ENCODE results near the gene SFXN5.

The SFXN5 gene

DNA sequence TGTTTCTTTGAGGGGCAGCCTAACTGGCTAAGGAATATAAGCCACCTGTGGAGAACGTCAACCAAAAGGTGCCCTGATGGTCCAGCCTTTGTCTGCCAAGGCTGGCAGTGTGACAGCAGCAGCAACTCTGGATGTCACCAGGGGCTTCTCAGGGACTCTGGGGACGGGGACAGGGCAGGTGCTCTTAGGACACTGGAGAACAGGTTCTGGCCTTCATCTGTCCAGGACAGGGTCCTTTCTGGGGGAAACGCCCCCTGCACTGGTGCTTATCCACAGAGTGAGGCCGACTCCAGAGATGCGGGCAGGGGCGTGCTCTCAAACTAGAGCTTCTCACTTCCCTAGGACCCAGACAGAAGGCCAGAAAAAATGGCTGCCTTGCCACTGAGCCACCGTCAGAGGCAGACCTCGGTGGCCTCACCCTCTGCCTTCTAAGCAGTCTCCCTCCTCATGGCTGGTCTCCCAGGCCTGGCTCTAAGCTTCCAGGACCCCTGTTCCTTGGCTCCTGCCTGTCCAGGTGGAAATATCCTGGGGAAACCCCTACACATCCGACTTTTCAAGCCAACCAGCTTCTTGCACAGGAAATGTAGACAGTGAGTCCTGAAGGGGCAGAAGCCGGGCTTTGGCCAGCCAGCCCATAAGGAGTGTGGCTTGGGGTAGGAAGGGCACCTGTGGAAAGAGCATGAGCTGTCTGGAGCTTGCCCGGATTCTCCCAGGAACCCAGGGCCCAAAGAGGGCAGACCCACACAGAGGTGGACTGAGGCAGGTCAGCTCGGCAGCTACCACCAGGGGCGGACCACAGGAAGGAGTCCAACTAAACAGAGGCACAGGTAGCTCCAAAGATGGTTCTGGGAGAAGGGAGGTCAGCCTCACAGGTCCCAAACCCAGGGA, 11.3 kb upstream of the SFXN5 start:
- no peak for DNase-seq
- intact Hi-C loops (cut with DNase I), result loop anchor here (10.0 kb wide), 1 partner anchor 188 kb away; no protein-coding TSS in a partner anchor

DNA sequence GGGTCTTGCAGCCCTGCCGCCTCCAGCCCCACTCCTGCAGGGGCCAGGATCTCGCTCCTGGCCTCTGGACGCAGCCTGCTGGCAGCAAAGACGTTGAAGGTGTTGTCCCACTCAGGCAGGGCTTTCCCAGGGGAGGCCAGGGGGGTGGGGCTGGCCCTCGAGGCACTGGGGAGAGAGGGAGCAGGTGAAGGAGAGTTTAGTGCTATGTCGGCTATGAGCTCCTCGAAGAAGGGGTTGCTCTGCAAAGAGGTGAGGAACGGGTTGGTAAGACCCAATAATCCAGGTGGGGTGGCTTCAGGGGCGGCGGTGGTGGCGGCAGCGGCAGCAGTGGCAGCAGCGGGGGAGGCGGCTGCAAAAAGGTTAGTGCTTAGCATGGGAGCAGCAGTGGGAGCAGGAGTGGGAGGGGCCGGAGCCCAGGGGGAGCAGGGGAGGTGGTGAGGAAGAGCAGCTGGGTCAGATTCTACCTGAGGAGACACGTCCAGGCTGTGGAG, 9.7 kb upstream of the SFXN5 start:
- intact Hi-C loops (cut with DNase I), result loop anchor here (10.0 kb wide), 1 partner anchor 186 kb away; no protein-coding TSS in a partner anchor

DNA sequence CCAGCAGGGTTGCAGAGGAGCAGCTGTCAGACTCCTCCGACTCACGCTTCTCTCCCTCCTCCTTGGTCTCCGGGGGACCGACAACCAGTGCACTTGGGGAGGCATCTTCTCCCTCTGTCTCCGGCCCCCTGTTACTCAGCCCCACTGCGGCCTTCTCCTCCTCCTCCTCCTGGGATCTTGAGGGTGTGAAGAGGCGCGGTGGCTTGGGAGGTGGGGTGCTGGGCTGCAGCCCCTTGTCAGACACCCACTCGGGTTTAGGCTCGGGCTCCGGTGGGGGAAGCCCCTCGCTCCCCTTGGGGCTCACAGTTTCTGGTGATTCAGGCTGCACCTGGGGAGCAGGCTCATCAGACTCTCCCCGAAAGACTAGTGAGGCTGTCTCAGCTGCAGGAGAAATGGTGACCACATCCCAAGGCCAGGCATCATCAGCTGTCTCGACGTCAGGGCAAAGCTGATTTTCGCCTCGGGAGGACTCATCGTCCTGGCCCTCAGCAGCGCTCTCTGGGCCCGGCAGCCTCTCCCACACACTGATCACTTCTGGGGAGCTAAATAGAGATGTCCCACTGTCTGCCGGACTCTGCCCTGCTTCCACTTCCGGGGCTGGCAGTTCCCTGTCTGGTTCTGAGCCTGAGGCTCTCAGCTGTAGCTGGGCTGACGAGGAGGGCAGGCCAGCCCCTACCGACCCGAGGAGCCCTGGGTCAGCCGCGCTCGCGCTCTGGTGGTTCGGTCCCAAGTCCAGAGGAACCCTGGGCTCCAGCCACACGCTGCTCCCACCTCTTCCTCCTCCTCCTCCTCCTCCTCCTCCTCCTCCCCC, 9.0 kb upstream of the SFXN5 start:
- intact Hi-C loops (cut with DNase I), result loop anchor here (10.0 kb wide), 1 partner anchor 186 kb away; no protein-coding TSS in a partner anchor
- peak in 1 of 42 donors; percentile 46 for DNase-seq

More for the DNA sequence above, 9.7 kb upstream of the SFXN5 start:
- DNase-seq, result no peak

DNA sequence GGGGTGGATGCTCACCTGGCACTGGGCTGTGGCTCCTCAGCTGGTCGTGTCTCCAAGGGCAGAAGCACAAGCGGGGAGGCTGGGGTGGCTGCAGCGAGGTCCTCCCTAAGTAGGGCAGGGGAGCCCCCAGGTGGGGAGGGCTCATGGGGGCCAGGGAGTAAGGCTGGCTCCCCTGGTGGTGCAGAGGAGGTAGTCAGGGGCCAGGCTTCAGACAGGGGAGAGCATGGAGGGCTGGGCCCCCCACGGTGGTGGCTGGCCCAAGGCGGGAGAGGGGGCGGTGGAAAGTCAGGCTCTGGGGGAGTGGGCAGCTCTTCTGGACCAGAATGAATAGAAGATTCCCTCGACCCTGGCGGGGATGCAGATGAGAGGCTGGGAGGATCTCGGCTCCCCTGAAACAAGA, 8.1 kb upstream of the SFXN5 start:
- no peak for DNase-seq
- intact Hi-C loops (cut with DNase I), result loop anchor here (10.0 kb wide), 3 partner anchors 85 to 185 kb away; partner anchors contain the start of genes CCT7 and PRADC1

DNA sequence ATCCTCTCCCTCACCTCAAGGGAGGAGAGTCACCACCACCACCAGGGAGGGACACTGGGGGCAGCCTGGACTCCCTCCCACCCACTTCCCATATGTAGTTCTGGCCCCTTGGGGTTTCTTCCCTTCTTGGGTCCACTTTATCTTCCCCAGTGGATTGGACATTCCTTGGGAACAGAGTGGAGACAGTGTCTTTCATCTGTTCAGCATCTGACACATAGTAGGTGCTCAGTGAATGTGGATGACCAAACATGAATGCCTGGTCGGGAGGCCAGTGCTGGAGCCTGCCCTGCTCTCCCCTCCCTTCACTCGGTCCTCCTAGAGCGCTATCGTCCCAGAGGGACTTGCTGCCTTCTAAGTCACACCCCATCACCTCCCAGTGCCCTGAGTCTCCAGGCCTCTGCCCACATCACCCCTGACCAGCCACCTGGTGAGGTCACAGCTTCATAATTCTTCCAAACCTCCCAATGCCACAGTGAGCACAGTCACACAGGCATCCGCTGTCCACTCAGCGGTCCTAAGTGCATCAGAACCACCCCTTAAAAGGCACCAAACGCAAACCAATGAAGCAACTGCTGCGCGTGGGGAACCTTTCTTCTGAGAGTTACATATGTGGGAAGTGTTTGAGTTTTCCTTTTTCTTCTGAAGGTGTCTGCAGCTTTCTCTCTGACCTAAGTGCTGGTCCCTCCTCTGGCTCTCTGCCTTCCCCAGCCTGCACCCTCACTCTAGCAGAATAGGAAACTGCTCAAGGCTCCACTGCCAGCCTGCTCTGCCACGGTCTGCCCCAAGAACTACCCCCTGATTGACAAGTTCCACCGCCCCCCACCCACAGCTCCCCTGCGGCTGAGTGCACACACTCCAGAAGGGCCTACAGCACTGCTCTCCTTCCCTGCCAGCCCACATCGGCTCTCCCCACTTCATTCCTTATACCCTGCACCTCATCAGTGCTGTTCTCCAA, 7.2 kb upstream of the SFXN5 start:
- intact Hi-C loops (cut with DNase I), result loop anchor here (10.0 kb wide), 2 partner anchors 84 to 156 kb away; partner anchors contain the start of genes CCT7 and PRADC1

DNA sequence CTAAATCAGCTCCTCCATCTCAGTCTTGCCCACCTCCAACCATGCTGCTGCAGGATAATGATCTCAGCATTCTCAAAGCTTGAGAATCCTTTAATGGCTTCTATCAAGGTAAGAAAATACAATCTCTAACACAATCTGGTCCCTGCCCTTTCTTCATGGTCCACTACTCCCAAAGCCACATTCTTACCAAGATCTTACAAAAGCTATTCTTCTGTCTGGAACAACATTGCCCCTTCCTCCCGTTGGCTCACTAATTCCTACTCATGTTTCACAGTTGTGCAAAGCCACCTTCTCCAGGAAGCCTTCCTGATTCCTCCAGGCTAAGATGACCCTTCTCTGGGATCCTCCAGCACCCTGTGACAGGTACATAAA, 5.9 kb upstream of the SFXN5 start:
- intact Hi-C loops (cut with DNase I), result loop anchor here (10.0 kb wide), 2 partner anchors 83 to 157 kb away; partner anchors contain the start of genes CCT7 and PRADC1
- no peak for DNase-seq

More for the DNA sequence above, 7.2 kb upstream of the SFXN5 start:
- DNase-seq, result peak in 13 of 42 donors; percentile 26 to 71 (median 51)

DNA sequence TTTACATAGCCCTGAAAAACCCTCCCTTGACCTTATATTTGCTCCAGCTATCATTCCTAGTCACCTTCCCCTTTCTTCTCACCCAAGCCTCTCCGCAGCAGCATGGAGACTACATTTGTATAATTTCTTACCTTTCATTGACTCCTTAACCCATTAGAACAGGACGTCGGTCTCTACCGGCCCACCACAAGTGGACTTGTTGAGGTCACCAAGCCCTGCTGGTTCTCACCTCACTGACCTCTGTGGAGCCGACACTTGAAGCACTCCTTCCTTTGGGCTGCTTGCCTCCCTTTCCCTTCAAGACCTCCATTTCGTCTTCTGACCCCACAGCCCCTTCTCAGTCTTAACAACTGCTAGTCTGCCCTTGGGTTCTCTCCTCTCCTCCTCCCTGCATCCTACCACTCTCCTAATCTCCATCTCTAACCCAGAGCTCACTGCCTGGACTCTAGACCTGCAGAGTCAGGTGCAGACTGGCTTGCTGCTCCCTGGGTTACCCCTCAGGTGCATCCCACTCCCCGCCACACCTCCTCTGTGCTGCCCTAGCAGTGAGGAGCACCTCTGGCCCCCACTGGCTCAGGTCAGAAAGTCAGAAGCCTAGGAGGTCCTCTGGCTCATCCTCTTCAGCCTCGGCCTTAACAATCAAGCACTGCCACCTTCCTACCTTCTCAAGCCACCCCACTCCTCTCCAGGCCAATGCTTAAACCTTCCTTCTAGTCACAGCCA, 5.3 kb upstream of the SFXN5 start:
- DNase-seq, result peak in 1 of 42 donors; percentile 10
- intact Hi-C loops (cut with DNase I), result loop anchor here (10.0 kb wide), 2 partner anchors 82 to 158 kb away; partner anchors contain the start of genes CCT7 and PRADC1

DNA sequence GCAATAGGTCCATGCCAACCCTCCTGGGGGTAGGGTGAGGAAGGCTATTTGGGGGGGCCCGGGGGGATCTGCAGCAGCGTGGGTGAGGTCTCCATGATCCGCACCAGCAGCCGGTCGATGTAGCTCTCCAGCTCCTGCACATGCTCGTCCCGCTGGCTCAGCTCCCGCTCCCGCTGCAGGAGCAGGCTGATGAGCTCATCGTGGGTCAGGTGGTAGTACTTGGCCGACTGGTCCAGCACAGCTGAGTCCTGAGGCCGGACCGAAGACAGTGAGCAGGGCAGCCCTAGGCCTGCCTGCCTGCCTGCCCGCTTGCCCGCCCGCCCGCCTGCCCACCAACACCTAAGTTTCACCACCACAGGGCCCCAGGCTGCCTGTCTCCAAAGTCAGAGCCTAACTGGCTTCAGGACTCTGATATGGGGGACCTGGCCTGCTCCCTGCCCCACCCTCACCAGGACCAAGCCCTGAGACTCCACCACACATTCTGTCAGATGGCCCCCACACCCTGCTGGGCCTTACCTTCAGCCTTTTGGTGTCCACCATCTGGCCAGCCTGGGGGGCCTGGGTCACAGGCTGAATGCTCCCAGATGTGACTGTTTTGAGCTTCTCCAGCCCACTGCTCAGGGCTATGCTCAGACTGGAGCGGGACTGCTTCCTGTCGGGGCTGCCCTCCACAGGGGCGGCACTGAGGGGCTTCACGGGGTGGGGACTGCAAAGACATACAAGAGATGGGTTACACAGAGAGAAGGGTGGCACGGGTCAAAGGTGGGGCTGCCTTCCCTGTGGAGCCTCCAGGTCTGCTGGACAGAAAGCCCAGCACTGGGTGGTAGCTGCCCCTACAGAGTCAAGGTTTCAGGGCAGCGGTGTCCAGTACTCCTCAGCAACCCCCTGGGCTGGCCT, 4.2 kb upstream of the SFXN5 start:
- intact Hi-C loops (cut with DNase I), result loop anchor here (10.0 kb wide), 2 partner anchors 81 to 159 kb away; partner anchors contain the start of genes CCT7 and PRADC1
- peak in 29 of 42 donors; percentile 16 to 83 (median 59) for DNase-seq

DNA sequence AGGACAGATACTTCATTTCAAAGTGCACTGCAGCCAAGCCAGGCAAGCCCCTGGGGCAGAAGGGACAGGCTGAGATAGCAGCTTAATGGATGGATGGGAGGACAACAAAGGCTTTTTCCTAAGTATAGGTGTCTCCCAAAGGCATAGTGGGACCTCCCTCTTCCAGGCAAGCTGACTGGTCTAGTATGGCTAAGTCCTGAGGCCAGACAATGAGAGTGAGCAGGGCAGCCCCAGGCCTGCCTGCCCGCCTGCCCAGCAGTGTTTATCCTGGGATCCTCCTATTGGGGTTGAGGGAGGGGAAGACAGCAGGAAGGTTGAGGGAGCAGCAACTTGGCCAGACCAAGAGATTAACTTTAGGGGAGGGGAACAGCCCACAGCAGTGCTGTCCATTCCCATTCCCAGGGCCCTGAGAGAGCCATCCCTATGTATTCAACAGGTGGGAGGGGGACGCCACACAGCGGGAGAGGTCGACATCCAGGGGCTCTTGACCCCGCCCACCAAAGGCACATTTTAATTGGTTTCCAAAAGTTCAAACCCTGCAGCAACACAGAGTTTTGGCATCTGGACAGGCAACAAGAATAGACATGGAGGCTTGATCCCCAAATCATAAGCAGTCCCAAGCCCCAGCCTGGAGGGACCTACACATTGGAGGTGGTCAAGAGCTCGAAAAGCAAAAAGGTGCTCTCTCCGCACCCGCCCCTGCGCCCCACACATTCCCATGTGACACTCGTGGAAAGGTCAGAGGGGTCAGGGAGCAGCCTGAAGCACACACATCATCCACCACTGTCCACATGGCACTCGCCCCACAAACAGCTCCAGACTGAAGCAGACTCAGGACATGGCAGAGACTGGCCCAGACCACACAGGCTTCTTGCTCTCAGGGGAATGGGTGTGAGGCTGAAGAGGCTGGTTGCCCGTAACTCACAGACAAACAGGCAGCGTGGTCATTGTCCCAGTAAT, 2.9 kb upstream of the SFXN5 start:
- no peak for DNase-seq
- intact Hi-C loops (cut with DNase I), result loop anchor here (10.0 kb wide), 2 partner anchors 80 to 160 kb away; partner anchors contain the start of genes CCT7 and PRADC1

DNA sequence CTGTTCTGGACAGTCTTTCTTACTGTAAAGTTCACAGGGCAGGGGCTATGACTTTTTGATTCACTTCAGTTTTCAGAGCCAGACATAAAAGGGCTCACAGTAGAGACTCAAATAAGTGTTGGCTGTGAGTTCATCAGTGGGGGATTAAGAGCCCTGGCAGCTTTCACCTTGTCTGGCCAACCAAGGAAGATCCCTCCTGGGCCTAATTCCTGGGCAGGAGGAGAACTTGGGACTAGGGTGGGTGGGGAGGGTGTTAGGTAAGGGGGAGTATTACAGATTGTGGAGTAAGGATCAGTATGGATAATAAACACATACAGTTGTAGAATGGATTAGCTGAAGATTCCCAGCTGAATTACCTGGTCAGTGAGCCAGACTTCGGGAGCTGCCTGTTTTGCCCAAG, 904 bp upstream of the SFXN5 start:
- intact Hi-C loops (cut with DNase I), result loop anchor here (10.0 kb wide), 2 partner anchors 78 to 162 kb away; partner anchors contain the start of genes CCT7 and PRADC1
- DNase-seq, result no peak

DNA sequence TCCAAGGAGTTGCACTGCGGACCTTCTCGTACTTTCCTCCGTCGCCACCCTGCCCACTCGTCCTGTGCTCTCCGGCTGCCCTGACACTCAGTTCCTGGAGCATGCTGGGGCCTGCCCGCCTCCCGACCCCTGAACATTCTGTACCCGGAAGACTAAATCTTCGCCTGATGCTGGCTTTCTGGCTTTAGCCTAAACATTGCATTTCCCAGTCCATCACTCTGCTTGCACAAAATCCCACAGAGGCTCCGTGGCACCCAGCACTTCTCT, 550 bp upstream of the SFXN5 start:
- DNase-seq, result peak in 19 of 42 donors; percentile 15 to 68 (median 44)

DNA sequence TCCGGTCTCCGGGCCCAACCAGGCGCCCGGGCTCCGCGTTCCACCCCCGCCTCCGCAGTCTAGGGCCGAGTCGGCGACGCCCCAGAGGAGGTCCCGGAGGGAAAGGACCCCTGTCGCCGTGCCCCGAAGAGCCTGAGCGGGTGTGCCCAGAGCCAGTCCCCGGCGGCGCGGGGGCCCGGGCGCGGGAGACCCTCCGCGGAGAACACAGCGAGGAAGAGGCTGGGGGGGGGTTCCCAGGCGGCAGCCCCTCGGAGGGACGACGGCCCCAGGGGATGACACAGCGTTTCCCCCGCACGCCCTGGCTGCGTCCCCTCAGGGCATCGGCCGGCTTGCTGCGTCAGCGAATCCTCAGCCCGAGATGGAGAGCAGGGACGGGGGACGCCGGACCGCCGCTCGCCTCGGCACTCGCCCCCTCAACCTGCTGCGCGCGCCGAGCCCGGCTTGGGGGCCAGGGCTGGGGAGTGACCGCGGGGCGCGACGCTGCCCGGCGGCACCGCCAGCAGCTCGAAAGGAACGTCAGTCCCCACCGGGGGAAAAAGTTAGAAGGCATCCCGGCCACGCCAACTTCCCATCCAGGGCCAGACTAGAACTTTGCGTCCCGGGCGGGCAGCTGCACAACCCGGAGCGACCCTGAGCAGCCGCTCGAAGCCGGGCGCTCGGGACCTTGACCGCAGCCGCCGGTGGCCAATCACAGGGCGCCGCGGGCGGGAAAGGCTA, 711 bp downstream of the SFXN5 start:
- intact Hi-C loops (cut with DNase I), result loop anchor here (10.0 kb wide), 2 partner anchors 76 to 164 kb away; partner anchors contain the start of genes CCT7 and PRADC1
- DNase-seq, result peak in 17 of 42 donors; percentile 17 to 99 (median 38)

More for the DNA sequence above, 550 bp upstream of the SFXN5 start:
- intact Hi-C loops (cut with DNase I), result loop anchor here (10.0 kb wide), 2 partner anchors 77 to 163 kb away; partner anchors contain the start of genes CCT7 and PRADC1

DNA sequence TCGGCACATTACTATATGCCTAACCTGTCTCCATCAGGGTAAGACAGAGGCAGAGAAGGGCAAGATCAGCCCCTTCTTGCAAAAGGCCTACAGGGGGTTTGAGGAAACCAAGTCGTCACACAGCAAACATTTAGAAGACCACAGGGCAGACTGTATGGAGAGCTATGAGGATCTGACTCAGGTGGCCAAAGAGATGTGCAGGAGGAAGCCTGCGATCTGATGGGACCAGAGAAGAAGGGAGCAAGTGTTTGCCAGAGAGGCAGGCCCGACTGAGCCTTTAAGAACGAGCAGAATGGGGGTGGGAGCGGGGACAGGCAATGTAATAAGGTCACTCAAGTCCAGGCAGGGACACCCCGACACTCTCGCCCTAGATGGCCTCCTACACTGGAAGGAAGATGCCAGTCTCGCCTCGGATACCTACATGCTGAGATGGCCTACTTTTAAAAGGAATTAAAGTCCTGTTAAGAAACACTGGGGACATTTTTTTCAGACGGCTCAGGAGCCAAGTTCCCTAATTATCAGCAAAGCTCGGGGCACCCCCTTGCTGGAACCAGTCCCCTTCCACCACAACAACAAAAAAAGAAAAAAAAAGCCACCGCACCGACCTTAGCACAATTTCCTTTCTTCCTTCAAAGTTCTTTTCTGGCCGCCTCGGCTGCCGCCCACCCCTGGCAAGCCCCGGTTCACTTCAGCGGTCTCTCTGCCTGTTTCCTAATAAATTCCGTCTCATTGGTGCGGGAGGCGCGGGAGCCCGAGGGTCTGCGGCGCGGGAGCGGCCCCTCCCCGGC, 1.5 kb downstream of the SFXN5 start:
- DNase-seq, result peak in 8 of 42 donors; percentile 20 to 55 (median 32)
- intact Hi-C loops (cut with DNase I), result loop anchor here (10.0 kb wide), 2 partner anchors 75 to 165 kb away; partner anchors contain the start of genes CCT7 and PRADC1

Data from head of caudate nucleus (tissue), 42 donors.